HUDEP-2 (cell line): ENCODE measurements around the gene SMDT1.
"Not testable (repeated sequence)": the region's sequence is repeated elsewhere in the genome, so short reads cannot be mapped to it uniquely, and the experiment has no call there.

Experiments
- DNase-seq, 76 experiments: peaks; one replicate each; lab custom pipeline; 2025; ENCODE audit not compliant: unreplicated experiment in 76 of 76; lab: John Stamatoyannopoulos, UW

SMDT1 gene

GRCh38 chr22:42108848-42109247 is 29.3 kb downstream of the SMDT1 start:
- no peak for DNase-seq

- DNase-seq, result no peak
Measured at GRCh38 chr22:42111798-42112197, 32.3 kb downstream of the SMDT1 start.

DNA sequence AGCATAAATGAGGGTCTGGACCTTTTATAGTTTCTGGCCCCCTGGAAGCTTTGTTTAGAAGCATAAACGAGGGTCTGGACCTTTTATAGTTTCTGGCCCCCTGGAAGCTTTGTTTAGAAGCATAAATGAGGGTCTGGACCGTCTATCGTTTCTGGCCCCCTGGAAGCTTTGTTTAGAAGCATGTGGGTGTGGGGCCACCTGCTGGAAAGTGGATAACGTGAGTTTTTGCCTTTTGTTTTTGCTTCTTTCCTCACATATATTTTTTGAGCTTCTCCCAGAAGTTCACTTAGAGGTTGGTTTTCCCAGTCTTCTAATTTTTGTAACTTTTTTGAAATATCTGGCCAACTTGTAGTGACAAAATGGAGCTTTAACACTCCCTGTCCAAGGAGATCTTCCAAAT is 33.3 kb downstream of the SMDT1 start:
- DNase-seq, result peak in 1 of 76 experiments; percentile 12

- peak in 7 of 76 experiments; percentile 12 to 26 (median 17) for DNase-seq
Measured at GRCh38 chr22:42114721-42115120, 35.2 kb downstream of the SMDT1 start.

- DNase-seq, result not testable (repeated sequence)
Measured at GRCh38 chr22:42115420-42115830, 35.9 kb downstream of the SMDT1 start.

GRCh38 chr22:42116848-42117424 is 37.4 kb downstream of the SMDT1 start:
- DNase-seq, result peak in 1 of 76 experiments; percentile 8

DNA sequence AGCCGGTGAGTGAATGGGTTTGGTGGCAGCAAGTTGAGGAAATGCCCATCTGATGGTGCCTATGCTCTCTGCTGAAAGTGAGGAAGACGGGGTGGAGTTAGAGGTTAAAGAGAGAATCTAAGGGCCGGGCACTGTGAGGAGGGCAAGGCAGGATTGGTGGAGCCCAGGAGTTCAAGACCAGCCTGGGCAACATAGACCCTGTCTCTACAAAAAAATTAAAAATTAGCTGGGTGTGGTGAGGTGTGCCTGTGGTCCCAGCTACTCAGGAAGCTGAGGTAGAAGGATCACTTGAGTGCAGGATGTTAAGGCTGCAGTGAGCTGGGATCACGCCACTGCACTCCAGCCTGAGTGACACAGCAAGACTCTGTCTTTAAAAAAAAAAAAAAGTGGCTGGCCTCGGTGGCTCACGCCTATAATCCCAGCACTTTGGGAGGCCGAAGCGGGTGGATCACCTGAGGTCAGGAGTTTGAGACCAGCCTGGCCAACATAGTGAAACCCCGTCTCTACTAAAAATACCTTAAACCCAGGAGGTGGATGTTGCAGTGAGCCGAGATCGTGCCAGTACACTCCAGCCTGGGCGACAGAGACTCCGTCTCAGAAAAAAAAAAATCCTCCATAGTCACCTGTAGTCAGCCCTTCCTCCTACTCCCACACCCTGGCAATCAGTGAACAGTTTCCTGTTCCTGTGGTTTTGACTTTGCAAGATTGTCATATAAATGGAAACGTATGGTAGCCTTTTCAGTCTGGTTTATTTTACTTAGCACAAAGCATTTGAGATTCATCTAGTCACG is 40.9 kb downstream of the SMDT1 start:
- not testable (repeated sequence) for DNase-seq

DNA sequence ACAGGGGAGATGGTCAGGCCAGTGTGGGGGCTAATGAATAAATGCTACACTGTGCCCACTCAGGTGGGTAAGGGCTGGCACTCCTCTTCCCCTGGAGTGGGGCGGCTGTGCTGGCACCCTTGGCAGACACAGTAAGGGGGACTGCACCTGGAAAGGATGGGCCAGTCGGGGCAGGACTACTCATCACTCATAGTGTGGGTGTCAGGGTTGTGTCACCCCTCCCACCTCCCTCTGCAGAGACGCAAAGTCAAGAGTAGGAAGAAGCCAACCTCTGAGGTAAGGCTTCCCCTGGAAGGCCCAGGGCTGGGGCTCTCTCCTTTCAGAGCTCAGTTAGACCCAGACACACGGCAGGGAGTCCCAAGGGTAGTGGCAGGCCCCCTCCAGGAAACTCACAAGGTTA is 44.0 kb downstream of the SMDT1 start:
- not testable (repeated sequence) for DNase-seq

DNA sequence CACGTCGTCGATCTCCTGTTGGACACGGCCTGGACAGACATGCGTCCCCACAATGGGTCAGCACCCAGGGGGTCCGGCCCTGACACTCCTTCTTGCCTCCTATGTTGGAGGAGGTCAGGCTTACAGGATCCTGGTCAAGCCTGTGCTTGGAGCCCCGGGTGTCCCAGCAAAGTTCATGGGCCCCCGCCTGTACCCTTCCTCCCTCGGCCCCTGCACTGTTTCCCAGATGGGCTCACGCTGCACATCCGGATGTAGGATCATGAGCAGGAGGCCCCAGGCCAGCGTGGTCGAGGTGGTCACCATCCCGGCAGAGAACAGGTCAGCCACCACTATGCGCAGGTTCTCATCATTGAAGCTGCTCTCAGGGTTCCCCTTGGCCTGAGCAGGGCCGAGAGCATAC is 48.1 kb downstream of the SMDT1 start:
- no peak for DNase-seq

- DNase-seq, result not testable (repeated sequence)
Measured at GRCh38 chr22:42128007-42128406, 48.5 kb downstream of the SMDT1 start.

DNA sequence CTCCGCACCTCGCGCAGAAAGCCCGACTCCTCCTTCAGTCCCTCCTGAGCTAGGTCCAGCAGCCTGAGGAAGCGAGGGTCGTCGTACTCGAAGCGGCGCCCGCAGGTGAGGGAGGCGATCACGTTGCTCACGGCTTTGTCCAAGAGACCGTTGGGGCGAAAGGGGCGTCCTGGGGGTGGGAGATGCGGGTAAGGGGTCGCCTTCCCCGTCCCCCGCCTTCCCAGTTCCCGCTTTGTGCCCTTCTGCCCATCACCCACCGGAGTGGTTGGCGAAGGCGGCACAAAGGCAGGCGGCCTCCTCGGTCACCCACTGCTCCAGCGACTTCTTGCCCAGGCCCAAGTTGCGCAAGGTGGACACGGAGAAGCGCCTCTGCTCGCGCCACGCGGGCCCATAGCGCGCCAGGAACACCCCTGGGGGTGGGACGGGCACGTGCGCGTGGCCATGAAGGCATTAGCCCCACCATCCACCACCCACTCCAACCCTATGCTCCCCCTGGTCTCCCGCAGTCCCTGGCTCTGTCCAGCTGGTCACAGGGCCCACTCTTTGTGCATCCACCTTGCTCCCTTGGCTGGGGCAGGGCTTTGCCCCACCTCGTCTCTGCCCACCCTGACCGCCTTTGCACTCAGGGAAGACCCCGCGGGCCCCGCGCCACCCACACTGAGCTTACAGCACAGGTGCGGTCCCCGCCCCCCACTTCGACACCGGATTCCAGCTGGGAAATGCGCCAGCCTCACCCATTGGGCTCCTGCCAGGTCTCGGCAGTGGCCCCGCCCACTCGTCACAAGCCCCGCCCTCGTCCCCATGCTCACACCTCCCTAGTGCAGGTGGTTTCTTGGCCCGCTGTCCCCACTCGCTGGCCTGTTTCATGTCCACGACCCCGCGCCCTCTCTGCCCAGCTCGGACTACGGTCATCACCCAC is 49.5 kb downstream of the SMDT1 start:
- DNase-seq, result peak in 10 of 76 experiments; percentile 9 to 34 (median 22)

DNA sequence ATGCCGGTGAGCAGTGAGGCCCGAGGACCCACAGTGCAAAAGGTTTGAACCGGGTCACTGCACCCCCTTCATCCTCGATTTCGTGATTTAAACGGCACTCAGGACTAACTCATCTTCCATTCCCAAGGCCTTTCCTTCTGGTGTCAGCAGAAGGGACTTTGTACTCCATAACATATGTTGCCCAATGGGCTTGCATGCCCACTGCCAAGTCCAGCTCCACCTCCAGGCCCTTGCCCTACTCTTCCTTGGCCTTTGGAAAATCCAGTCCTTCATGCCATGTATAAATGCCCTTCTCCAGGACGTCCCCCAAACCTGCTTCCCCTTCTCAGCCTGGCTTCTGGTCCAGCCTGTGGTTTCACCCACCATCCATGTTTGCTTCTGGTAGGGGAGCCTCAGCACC is 50.7 kb downstream of the SMDT1 start:
- DNase-seq, result not testable (repeated sequence)

GRCh38 chr22:42130639-42131431 is 51.3 kb downstream of the SMDT1 start, which contains the start of gene CYP2D6:
TSS of gene CYP2D6 (minus strand) at chr22:42130810. CDS start at chr22:42130791, 19 bp downstream.
- DNase-seq, result not testable (repeated sequence)

DNA sequence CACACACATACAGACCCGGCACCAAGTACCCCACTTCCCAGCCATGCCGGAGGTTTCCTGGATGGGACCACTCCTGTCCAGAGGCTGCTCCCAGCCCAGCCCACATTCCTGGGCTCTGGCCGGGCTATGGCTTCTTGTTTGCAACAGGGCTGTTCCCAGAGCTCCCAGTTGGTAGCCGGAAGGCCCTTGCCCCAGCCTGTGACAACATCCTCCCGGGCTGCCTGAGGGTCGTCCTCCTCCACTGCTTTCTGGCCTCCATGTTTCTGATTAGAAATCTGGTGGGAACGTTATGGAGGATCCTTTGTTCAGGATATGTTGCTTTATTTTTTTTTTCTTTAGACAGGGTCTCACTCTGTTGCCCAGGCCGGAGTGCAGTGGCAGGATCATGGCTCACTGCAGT is 52.1 kb downstream of the SMDT1 start:
- DNase-seq, result no peak

GRCh38 chr22:42132457-42132856 is 53.0 kb downstream of the SMDT1 start:
- DNase-seq, result no peak
